Bronchial epithelial cell (primary cell): ENCODE results near the gene NKX1-1. TPM values are rescaled to one million over a fixed set of nuclear protein-coding genes. Genes with fewer than 3 reads are reported as not detected.

Experiments
- DNase-seq: peaks from one replicate; pipeline ENCODE4 v3.0.0-alpha.2; 2010; ENCODE audit warnings: low read depth
- FAIRE-seq: peaks from 2 replicates; lab custom pipeline; 2011; peaks lifted over from hg19 to GRCh38; lab: Jason Lieb, UNC
- H3K27me3 ChIP-seq: 2 replicates; pipeline ENCODE4 v1.5.1; 2011; ENCODE audit warnings: low read length; ENCODE audit not compliant: control insufficient read depth, insufficient read depth
- H3K36me3 ChIP-seq: 2 replicates; pipeline ENCODE4 v1.5.1; 2011; ENCODE audit warnings: low read length; ENCODE audit not compliant: control insufficient read depth, insufficient read depth
- H3K4me3 ChIP-seq: 2 replicates; pipeline ENCODE4 v1.5.1; 2011; ENCODE audit warnings: mild to moderate bottlenecking, low read depth, low read length, control low read depth
- total RNA-seq: library from RNA; depleted of rRNA; stranded (reverse); fragments of >200 nt; gene quantifications from 2 replicates; pipeline ENCODE4 v1.2.1, GENCODE V29; 2014
- TF ChIP-seq, protein P1 (sequence below): IDR thresholded peaks from 2 replicates; pipeline ENCODE4 v1.5.1; 2011; ENCODE audit warnings: mild to moderate bottlenecking, moderate library complexity, low read length, control low read depth, inconsistent platforms; ENCODE audit not compliant: insufficient read depth, severe bottlenecking

The NKX1-1 gene
- total RNA-seq, 1 donor from 2014 or later, result not detected

DNA sequence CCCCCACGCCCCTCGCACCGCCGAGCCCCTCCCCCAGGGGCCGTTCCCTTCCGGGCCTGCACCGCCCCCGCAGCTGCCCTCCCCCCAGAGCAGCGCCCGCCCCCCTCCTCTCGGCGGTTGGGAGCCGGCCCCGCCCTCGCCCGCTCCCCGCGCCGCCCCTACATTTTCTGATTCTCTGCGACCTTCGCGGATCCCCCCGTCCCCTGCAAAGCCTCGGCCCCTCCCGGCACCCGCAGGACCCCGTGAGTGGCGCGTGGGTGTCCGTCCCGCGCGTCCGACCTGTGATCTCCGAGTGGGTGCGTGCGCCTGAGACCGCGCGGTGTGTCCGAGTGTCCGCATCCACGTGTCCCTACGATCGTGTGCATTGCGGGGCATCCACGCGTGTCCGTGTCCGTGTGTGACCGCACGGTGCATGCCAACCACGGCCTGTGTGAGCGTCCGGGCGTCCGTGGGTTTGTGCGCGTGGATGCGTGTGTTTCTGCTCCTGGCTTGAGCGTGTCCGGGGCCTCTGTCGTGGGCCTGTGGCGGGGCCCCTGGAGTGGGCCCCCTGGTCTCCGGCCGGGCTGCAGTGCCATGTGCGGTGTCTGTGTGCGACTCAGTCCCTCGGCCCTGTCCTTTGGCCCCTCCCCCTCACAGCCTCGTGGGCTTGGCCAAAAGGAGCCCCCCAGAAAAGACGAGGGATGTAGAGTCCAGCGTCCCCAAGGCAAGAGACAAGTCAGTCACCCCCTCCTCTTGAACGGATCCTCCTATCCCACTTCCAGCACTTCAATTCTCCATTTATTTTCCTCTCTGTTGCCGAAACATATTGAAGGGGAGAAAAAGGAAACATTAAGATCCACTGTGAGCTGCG, 8.8 kb upstream of the NKX1-1 start:
- no peak for DNase-seq
- H3K27me3 ChIP-seq, result peaks cover 2% of the 10 kb centered on the region
- H3K4me3 ChIP-seq, result no peak overlapping the region
- TF ChIP-seq, protein P1, sequence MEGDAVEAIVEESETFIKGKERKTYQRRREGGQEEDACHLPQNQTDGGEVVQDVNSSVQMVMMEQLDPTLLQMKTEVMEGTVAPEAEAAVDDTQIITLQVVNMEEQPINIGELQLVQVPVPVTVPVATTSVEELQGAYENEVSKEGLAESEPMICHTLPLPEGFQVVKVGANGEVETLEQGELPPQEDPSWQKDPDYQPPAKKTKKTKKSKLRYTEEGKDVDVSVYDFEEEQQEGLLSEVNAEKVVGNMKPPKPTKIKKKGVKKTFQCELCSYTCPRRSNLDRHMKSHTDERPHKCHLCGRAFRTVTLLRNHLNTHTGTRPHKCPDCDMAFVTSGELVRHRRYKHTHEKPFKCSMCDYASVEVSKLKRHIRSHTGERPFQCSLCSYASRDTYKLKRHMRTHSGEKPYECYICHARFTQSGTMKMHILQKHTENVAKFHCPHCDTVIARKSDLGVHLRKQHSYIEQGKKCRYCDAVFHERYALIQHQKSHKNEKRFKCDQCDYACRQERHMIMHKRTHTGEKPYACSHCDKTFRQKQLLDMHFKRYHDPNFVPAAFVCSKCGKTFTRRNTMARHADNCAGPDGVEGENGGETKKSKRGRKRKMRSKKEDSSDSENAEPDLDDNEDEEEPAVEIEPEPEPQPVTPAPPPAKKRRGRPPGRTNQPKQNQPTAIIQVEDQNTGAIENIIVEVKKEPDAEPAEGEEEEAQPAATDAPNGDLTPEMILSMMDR, result no peak
- FAIRE-seq, result no peak
- H3K36me3 ChIP-seq, result no peaks in the 10 kb centered on the region

DNA sequence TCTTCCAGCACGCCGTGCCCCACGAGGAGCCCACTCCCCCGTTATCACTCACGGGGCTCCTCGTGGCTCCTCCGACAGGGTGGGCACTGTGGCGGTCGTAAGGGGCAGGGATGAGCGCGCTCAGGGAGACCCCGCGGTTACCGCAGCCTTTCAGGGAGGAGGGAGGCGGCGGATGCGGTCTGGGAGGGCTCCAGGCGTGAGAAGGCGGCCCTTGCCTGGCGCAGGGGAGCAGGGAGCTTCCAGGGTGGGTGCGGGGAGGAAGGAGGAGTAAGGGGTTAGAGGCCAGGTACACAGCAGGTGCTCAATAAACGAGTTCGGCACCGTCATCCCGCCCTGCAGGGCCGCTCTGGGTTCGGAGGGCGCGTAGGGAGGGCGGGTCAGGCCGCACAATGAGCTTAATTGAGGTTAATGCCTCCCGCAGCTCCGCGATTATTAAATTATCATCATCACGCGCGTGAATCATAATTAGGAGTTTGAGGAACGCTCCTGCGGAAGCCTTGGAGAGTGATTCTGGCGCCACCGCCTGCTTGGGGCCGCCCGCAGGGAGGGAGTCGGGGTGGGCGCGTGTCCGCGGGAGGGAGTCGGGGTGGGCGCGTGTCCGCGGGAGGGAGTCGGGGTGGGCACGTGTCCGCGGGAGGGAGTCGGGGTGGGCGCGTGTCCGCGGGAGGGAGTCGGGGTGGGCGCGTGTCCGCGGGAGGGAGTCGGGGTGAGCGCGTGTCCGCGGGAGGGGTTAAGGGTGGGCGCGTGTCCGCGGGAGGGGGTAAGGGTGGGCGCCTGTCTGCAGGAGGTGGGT, 7.6 kb upstream of the NKX1-1 start:
- FAIRE-seq (no peak), DNase-seq (no peak)
- no peak overlapping the region for H3K4me3 ChIP-seq
- H3K36me3 ChIP-seq, result no peaks in the 10 kb centered on the region
- H3K27me3 ChIP-seq, result peaks cover 3% of the 10 kb centered on the region
- TF ChIP-seq, protein P1, result no peak

DNA sequence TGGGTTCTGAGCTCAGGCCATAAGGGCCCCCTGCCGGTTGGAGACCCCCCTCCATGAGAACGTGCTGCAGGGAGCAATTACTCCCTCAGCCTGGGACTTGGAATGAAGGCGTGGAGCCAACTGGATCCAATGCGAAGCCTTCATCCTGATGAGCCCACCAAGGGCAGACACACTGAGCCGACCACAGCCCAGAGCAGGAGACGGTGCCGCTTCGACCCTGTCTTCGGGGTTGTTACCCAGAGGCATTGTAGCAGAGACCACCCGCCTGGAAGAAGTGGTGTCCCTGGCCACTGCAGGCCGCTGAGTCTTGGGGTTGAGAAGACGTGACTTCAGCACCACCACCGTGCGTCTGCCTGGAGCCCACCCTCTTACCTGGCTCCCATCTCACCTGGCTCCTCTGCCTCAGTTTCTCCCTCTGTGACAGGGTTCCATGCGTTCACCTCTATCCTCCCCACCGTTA, 7.0 kb upstream of the NKX1-1 start:
- Histone ChIP-seq H3K4me3 (no peak overlapping the region), H3K36me3 (no peaks in the 10 kb centered on the region), H3K27me3 (peaks cover 10% of the 10 kb centered on the region)
- FAIRE-seq (no peak), DNase-seq (no peak)
- TF ChIP-seq, protein P1, result no peak

DNA sequence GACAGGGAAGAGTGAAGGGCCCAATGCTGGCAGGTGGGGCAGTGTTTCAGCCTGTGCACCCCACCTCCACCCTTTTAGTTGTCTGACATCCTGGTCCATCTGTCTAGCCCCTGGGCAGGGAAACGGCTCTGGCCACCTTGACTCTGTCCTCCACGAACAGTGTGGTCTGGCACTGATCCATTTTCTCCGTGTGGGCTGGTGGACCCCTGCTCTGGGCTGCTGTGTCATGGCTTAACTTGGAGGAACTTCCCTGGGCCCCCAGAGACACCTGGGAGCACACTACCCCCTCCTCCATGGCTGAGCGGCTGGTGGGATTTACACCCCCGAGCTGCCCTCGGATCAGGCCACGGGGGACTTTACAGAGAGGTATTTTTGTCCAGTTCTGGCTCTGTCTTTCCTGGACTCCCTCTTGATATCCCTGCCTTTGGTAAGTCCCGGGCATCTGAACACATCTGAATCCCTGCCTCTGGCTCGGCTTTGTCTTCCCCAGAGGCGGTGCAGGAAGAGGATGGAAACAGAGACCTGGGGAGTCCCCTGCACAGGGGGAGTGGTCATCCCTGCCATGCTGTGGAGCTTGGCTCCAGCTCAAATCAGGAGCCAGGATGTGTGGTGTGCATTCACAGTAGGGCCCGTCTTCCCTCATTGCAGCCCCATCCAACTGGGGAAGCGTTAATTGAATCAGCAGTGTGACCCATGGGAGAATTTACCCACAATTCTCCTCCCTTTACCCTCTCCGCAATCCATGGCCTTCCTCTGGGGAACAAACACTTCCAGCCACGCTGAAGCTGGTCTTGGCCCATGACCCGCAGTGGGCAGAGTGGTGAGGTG, 6.3 kb upstream of the NKX1-1 start:
- TF ChIP-seq, protein P1, result no peak
- no peaks in the 10 kb centered on the region for H3K36me3 ChIP-seq
- FAIRE-seq, result no peak
- H3K27me3 ChIP-seq, result peaks cover 12% of the 10 kb centered on the region
- no peak for DNase-seq
- no peak overlapping the region for H3K4me3 ChIP-seq

DNA sequence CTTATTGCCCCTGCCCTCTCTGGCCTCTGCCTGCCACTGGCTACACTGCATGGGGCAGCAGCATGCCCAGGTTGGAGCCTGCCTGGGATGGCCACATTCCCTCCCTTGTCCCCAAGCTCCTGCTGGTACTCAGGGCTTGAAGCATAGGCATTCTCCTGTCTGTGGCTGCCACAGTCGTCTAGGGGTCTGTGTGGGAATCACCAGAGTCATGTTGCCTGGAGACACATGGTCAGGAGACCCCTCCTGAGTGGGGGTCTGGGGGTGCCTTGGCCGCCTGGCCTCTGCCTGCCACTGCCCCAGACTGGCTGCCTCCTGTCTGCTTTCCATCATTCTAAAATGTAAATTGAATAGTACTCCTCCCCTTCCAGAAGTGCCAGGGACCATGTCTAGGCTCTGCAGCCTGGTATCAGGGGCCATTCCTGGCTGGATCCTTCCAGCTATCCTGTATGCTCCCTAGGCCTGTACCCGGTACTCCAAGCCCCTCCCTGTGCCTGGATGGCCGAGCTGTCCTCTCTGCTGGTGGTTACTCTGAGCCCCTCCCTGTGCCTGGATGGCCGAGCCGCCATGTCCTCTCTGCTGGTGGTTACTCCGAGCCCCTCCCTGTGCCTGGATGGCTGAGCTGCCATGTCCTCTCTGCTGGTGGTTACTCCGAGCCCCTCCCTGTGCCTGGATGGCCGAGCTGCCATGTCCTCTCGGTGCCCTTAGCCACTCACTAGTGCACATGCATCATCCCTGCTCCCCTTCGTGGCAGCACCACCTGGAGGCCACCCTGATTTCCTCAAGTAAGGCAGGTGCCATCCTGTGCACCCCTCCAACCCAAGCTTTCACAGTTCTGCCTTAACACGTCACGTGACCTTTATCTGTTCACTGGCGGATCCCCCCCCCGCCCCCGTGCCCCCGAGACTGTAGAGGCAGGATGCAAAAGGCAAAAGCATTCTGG, 5.5 kb upstream of the NKX1-1 start:
- H3K27me3 ChIP-seq, result peaks cover 18% of the 10 kb centered on the region
- H3K4me3 ChIP-seq, result no peak overlapping the region
- TF ChIP-seq, protein P1, result no peak
- H3K36me3 ChIP-seq, result no peaks in the 10 kb centered on the region
- FAIRE-seq (peak; percentile 72), DNase-seq (no peak)
